Colonic mucosa (tissue), 4 donors: Measurements from ENCODE around the gene EYA2. TPM values are rescaled to one million over a fixed set of nuclear protein-coding genes. Genes with fewer than 3 reads are reported as not detected.

Experiments
- DNase-seq: peaks from one replicate; pipeline ENCODE4 v3.0.0-alpha.2; 2020
- H3K27ac ChIP-seq: fragments of 200-600 bp; one replicate; pipeline ENCODE4 v1.8.0; 2021
- H3K27me3 ChIP-seq: fragments of 200-600 bp; one replicate; pipeline ENCODE4 v1.8.0; 2021
- H3K36me3 ChIP-seq: fragments of 200-600 bp; one replicate; pipeline ENCODE4 v1.8.0; 2021
- H3K4me1 ChIP-seq: fragments of 200-600 bp; one replicate; pipeline ENCODE4 v1.8.0; 2021; ENCODE audit warnings: mild to moderate bottlenecking
- H3K4me3 ChIP-seq: fragments of 200-600 bp; one replicate; pipeline ENCODE4 v1.8.0; 2021
- H3K9ac ChIP-seq, 2 donors: one replicate each; pipeline ENCODE4 v1.7.0; 2013; ENCODE audit warnings: control low read depth in 2 of 2, low read depth in 2 of 2, low read length in 2 of 2
- H3K9me3 ChIP-seq: fragments of 200-600 bp; one replicate; pipeline ENCODE4 v1.8.0; 2021
- CTCF ChIP-seq: fragments of 200-600 bp; IDR thresholded peaks from one replicate; pipeline ENCODE4 v1.8.0; 2022; ENCODE audit warnings: antibody characterized with exemption, mild to moderate bottlenecking
- intact Hi-C: fragments of 100-400 bp; cut with DNase I; formaldehyde crosslinking; loops from one replicate; pipeline ENCODE4 v1.14.1; 2022
- total RNA-seq, 2 donors: library from RNA; stranded (reverse); fragmentation: NEBNext Ultra II Directional in 1 of 2; extraction: Animal tissue kit (Norgen Biotek cat#: 25700) in 1 of 2; gene quantifications; one replicate each; pipeline ENCODE4 v1.2.1, GENCODE V29; 2021
- donor health status: healthy.
- donor health status: DM: no; HTN: no; CAD: no.
- donor health status: DM: no; HTN: no; CAD: no.

Gene EYA2
- total RNA-seq, 2 donors from 2014 or later: 8.9 to 16.8 TPM

GRCh38 chr20:47075263-47075662 is 180.6 kb downstream of the EYA2 start:
- no peaks in the 10 kb centered on the region for H3K27me3 ChIP-seq
- no peak overlapping the region for H3K9ac ChIP-seq
- H3K4me3 ChIP-seq: no peak overlapping the region
- no peaks in the 10 kb centered on the region for H3K36me3 ChIP-seq
- intact Hi-C loops: no loop called here
- peak; percentile 66 for DNase-seq
- H3K27ac ChIP-seq: no peak overlapping the region
- no peaks in the 10 kb centered on the region for H3K4me1 ChIP-seq
- no peak for TF ChIP-seq CTCF
- no peaks in the 10 kb centered on the region for H3K9me3 ChIP-seq

GRCh38 chr20:47079047-47079446 is 184.4 kb downstream of the EYA2 start:
- Histone ChIP-seq H3K36me3 (no peaks in the 10 kb centered on the region), H3K4me3 (no peak overlapping the region)

GRCh38 chr20:47080365-47080764 is 185.7 kb downstream of the EYA2 start:
- intact Hi-C loops: no loop called here
- Histone ChIP-seq H3K4me3 (no peak overlapping the region), H3K36me3 (no peaks in the 10 kb centered on the region), H3K27ac (no peak overlapping the region), H3K27me3 (no peaks in the 10 kb centered on the region), H3K9ac (no peak overlapping the region), H3K9me3 (no peaks in the 10 kb centered on the region), H3K4me1 (no peaks in the 10 kb centered on the region)
- no peak for DNase-seq
- no peak for TF ChIP-seq CTCF

More at GRCh38 chr20:47079047-47079446, 184.4 kb downstream of the EYA2 start:
- H3K4me1 ChIP-seq: no peaks in the 10 kb centered on the region
- H3K9ac ChIP-seq: no peak overlapping the region
- no peak for DNase-seq
- TF ChIP-seq CTCF: no peak
- H3K9me3 ChIP-seq: no peaks in the 10 kb centered on the region
- intact Hi-C loops: no loop called here
- H3K27ac ChIP-seq: no peak overlapping the region
- no peaks in the 10 kb centered on the region for H3K27me3 ChIP-seq

GRCh38 chr20:47086316-47086715 is 191.7 kb downstream of the EYA2 start:
- no peak overlapping the region for H3K27ac ChIP-seq
- TF ChIP-seq CTCF: no peak
- intact Hi-C loops: no loop called here
- DNase-seq: no peak
- H3K27me3 ChIP-seq: no peaks in the 10 kb centered on the region
- no peaks in the 10 kb centered on the region for H3K4me1 ChIP-seq
- no peak overlapping the region for H3K4me3 ChIP-seq
- H3K9me3 ChIP-seq: no peaks in the 10 kb centered on the region
- no peak overlapping the region for H3K9ac ChIP-seq
- H3K36me3 ChIP-seq: no peaks in the 10 kb centered on the region

- DNase-seq: peak; percentile 32
- intact Hi-C loops: no loop called here
- Histone ChIP-seq H3K9ac (no peak overlapping the region), H3K27ac (no peak overlapping the region), H3K27me3 (no peaks in the 10 kb centered on the region), H3K4me3 (no peak overlapping the region), H3K9me3 (no peaks in the 10 kb centered on the region), H3K4me1 (no peaks in the 10 kb centered on the region), H3K36me3 (no peaks in the 10 kb centered on the region)
- no peak for TF ChIP-seq CTCF
These were observed 193.7 kb downstream of the EYA2 start for GRCh38 chr20:47088335-47088734.

- no peak overlapping the region for H3K27ac ChIP-seq
- H3K4me1 ChIP-seq: no peaks in the 10 kb centered on the region
- no peaks in the 10 kb centered on the region for H3K27me3 ChIP-seq
- TF ChIP-seq CTCF: no peak
- intact Hi-C loops: no loop called here
- no peak overlapping the region for H3K4me3 ChIP-seq
- H3K36me3 ChIP-seq: no peaks in the 10 kb centered on the region
- no peak overlapping the region for H3K9ac ChIP-seq
- H3K9me3 ChIP-seq: no peaks in the 10 kb centered on the region
- DNase-seq: no peak
These were observed 194.5 kb downstream of the EYA2 start for GRCh38 chr20:47089151-47089550.
